Measurements from ENCODE around the gene CD247. TPM values are rescaled to one million over a fixed set of nuclear protein-coding genes. Genes with fewer than 3 reads are reported as not detected.
A peak's percentile ranks its signal among the peaks of the same experiment; 100 is the strongest.

CD247 gene
- total RNA-seq, 2 donors from 2014 or later: 0.79 to 1.1 TPM

GRCh38 chr1:167553136-167554027 is 35.1 kb upstream of the CD247 start, which contains the start of gene CREG1:
TSS of gene CREG1 (minus strand) at chr1:167553762.
- H3K36me3 ChIP-seq: no peaks in the 10 kb centered on the region
- peak within 1 kb of the TSS; percentile 72 to 84 for H3K4me3 ChIP-seq
- peak; percentile 95 for DNase-seq (ENCODE audit: low spot score)
- TF ChIP-seq, protein P1, sequence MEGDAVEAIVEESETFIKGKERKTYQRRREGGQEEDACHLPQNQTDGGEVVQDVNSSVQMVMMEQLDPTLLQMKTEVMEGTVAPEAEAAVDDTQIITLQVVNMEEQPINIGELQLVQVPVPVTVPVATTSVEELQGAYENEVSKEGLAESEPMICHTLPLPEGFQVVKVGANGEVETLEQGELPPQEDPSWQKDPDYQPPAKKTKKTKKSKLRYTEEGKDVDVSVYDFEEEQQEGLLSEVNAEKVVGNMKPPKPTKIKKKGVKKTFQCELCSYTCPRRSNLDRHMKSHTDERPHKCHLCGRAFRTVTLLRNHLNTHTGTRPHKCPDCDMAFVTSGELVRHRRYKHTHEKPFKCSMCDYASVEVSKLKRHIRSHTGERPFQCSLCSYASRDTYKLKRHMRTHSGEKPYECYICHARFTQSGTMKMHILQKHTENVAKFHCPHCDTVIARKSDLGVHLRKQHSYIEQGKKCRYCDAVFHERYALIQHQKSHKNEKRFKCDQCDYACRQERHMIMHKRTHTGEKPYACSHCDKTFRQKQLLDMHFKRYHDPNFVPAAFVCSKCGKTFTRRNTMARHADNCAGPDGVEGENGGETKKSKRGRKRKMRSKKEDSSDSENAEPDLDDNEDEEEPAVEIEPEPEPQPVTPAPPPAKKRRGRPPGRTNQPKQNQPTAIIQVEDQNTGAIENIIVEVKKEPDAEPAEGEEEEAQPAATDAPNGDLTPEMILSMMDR (IDR thresholded peaks at IDR 0.05): no peak
- H3K27ac ChIP-seq: peak within 1 kb of the TSS; percentile 81 to 86
- H3K27me3 ChIP-seq: no peaks in the 10 kb centered on the region
- H3K9me3 ChIP-seq: no peaks in the 10 kb centered on the region
- H3K4me1 ChIP-seq: peaks cover 0 to 36% of the 10 kb centered on the region in 2 donors

GRCh38 chr1:167551362-167551761 is 33.0 kb upstream of the CD247 start:
- Histone ChIP-seq H3K4me3 (no peak overlapping the region), H3K27ac (no peak overlapping the region), H3K4me1 (peaks cover 0 to 36% of the 10 kb centered on the region in 2 donors), H3K27me3 (no peaks in the 10 kb centered on the region), H3K9me3 (no peaks in the 10 kb centered on the region), H3K36me3 (peaks cover 8% of the 10 kb centered on the region)
- TF ChIP-seq, protein P1 (IDR thresholded peaks at IDR 0.05): no peak
- no peak for DNase-seq (ENCODE audit: low spot score)

DNA sequence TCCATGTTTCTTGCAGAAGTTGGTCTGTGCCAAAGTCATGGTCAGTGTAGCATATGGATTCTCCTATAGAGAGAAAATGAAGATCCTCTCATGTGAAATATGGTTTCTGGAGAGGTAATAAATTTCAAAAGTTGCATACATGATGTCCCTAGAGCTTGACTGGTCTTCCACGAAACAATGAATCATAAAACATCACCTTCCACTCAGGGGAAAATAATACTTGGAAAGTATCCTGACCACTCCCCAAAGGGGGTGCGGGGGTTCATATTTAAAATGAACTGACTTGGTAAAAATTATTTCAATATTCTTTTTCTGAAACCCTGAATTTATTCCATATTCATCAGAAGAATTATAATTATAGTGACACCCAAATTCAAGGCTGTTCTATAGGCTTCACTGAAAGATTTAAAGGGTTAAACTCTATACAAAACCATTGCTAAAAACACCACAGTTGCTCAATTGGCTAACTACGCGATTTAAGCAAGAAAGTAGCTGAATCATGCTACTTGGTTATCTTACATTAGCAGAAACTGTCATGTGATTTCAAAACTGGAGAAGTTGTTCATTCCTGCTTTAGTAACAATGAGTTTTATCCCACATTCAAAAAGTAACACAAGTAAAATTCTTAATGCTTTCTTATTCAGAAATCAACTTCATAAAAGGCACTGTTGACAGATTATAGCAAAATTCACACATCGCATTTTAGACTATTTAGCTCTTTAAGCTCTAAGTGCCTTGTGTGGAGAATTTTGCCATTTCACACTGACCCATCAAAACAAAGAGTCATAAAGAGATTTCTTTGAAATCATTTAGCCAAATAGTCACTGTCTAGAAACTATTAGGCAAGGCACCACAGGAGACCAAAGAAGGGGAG is 30.0 kb upstream of the CD247 start:
- DNase-seq (ENCODE audit: low spot score): no peak
- Histone ChIP-seq H3K4me3 (no peak overlapping the region), H3K27ac (peak overlapping the region; percentile 35 to 36), H3K27me3 (no peaks in the 10 kb centered on the region), H3K9me3 (no peaks in the 10 kb centered on the region), H3K4me1 (peaks cover 0 to 24% of the 10 kb centered on the region in 2 donors), H3K36me3 (peaks cover 33% of the 10 kb centered on the region)
- TF ChIP-seq, protein P1 (IDR thresholded peaks at IDR 0.05): no peak

DNA sequence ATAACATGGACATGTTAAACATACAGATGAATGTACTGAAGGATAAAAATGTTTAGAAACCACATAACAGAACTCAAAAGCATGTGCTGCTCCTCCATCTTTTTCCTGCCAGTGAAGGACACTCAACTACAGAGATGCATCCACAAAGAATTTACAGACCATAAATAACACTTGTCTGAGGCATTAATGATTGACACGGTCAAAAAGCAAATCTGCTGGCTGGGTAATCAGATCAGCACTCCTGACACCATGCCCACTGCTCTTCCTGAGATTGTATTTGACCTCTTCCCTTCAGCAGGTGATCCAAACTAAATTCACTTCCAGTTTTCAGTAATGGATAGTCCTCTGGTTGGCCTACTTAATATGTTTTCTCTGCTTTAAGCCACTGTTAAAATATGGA is 28.6 kb upstream of the CD247 start:
- TF ChIP-seq, protein P1 (IDR thresholded peaks at IDR 0.05): no peak
- Histone ChIP-seq H3K27me3 (no peaks in the 10 kb centered on the region), H3K27ac (no peak overlapping the region), H3K9me3 (no peaks in the 10 kb centered on the region), H3K4me3 (no peak overlapping the region), H3K36me3 (peaks cover 34% of the 10 kb centered on the region), H3K4me1 (peaks cover 0 to 19% of the 10 kb centered on the region in 2 donors)
- no peak for DNase-seq (ENCODE audit: low spot score)

DNA sequence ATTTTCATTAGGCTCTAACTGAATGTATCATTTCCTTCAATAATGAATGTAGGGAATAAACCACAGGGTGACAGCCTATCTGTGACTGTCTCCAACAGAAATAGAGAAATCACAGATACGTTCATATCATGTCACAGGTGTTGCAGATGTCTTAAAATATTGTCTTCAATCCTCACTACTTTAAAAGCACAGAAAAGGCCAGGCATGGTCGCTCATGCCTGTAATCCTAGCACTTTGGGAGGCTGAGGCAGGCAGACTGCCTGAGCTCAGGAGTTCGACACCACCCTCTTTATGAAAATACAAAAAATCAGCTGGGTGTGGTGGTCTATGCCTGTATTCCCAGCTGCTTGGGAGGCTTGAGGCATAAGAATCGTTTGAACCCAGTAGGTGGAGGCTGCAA is 27.0 kb upstream of the CD247 start:
- Histone ChIP-seq H3K9me3 (no peaks in the 10 kb centered on the region), H3K4me1 (peaks cover 0 to 11% of the 10 kb centered on the region in 2 donors), H3K36me3 (peaks cover 39% of the 10 kb centered on the region), H3K27ac (no peak overlapping the region), H3K4me3 (no peak overlapping the region), H3K27me3 (no peaks in the 10 kb centered on the region)
- no peak for DNase-seq (ENCODE audit: low spot score)
- TF ChIP-seq, protein P1 (IDR thresholded peaks at IDR 0.05): no peak

All from right atrium auricular region (tissue), 2 donors.